Epithelial cell of esophagus (primary cell): ENCODE results near the gene DSN1.

ENCODE experiments used
- DNase-seq: peaks from one replicate; pipeline ENCODE4 v3.0.0; 2010; ENCODE audit warnings: low read depth
- H3K4me3 ChIP-seq: 2 replicates; pipeline ENCODE4 v1.5.1; 2011; ENCODE audit warnings: mild to moderate bottlenecking, low read length, control low read depth
- CTCF ChIP-seq: IDR thresholded peaks from 2 replicates; pipeline ENCODE4 v1.5.1; 2011; ENCODE audit warnings: low read depth, mild to moderate bottlenecking, low read length, control low read depth, inconsistent platforms; ENCODE audit not compliant: insufficient read depth; ENCODE audit errors: missing control alignments

Gene DSN1

GRCh38 chr20:36773597-36774390 is at the start of gene DSN1:
DSN1 (minus strand) TSS chr20:36773763; CDS start chr20:36771458, 2,305 bp downstream.
- TF ChIP-seq CTCF: peak; percentile 43
- H3K4me3 ChIP-seq: peak within 1 kb of the TSS; percentile 80
- peak; percentile 96 for DNase-seq

GRCh38 chr20:36823121-36823520 is 49.6 kb upstream of the DSN1 start:
- no peak for DNase-seq
- H3K4me3 ChIP-seq: no peak overlapping the region
- TF ChIP-seq CTCF: no peak

- no peak overlapping the region for H3K4me3 ChIP-seq
- peak; percentile 43 for DNase-seq
- TF ChIP-seq CTCF: no peak
Observed at GRCh38 chr20:36821964-36822437, 48.4 kb upstream of the DSN1 start.

GRCh38 chr20:36820928-36821327 is 47.4 kb upstream of the DSN1 start:
- no peak overlapping the region for H3K4me3 ChIP-seq
- TF ChIP-seq CTCF: no peak
- DNase-seq: no peak

GRCh38 chr20:36820073-36820472 is 46.5 kb upstream of the DSN1 start:
- DNase-seq: no peak
- no peak for TF ChIP-seq CTCF
- H3K4me3 ChIP-seq: no peak overlapping the region

GRCh38 chr20:36819659-36820058 is 46.1 kb upstream of the DSN1 start:
- no peak for DNase-seq
- no peak for TF ChIP-seq CTCF
- no peak overlapping the region for H3K4me3 ChIP-seq

- no peak for TF ChIP-seq CTCF
- DNase-seq: no peak
- H3K4me3 ChIP-seq: no peak overlapping the region
Observed at GRCh38 chr20:36818861-36819260, 45.3 kb upstream of the DSN1 start.
